Left lobe of liver (tissue), 2 donors: ENCODE data around the gene CABP5. TPM values are rescaled to one million over a fixed set of nuclear protein-coding genes. Genes with fewer than 3 reads are reported as not detected.
"Not testable (repeated sequence)": the region's sequence is repeated elsewhere in the genome, so short reads cannot be mapped to it uniquely, and the experiment has no call there.

Experiments used
- ATAC-seq: fragments of 200-7000 bp; cut with Tn5 transposase; one replicate; pipeline ENCODE4 v1.9.1; 2020; ENCODE audit warnings: mild to moderate bottlenecking, moderate library complexity
- DNase-seq: peaks from one replicate; pipeline ENCODE4 v3.0.0-alpha.2; 2020; ENCODE audit warnings: low spot score
- total RNA-seq: library from RNA; stranded (reverse); gene quantifications from one replicate; pipeline ENCODE4 v1.2.1, GENCODE V29; 2021
- donor health status: DM: no; HTN: no; CAD: no; lungs with moderate emphysema.
- donor health status: DM: no; HTN: yes; CAD: no.

Gene CABP5
- total RNA-seq, result not detected

DNA sequence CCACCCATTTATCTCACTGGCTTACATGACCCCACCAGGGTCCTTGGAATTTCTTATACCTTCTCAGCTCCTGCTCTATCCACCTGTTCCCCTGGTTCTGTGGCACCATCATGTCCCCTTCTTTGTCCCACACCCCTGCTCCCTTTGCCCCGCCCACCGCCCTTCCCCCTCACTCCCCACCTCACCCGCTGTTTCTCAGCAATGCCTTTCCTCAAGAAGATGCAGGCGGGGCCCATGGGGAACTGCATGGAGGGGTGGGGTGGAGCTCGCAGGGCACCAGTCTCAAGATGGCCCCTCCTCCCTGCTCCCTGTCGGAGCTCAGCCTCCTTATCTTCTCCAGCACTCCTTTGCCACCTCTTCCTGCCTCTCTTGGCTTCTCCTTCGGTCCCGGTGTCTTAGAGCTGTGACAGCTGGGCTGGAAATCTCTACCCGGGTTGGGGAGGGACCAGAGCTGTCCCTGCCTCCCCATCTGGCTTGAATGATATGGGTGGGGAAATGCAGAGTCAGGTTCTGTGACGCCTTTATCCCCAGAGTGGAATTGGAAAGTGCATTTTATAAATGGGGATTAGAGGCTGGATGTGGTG lies at the start of gene CABP5:
Gene CABP5, minus strand, starts transcription at position 405 of the 584 bp plus-strand sequence. Its CDS starts 157 bp downstream, at position 248.
- no peak for ATAC-seq
- no peak for DNase-seq

DNA sequence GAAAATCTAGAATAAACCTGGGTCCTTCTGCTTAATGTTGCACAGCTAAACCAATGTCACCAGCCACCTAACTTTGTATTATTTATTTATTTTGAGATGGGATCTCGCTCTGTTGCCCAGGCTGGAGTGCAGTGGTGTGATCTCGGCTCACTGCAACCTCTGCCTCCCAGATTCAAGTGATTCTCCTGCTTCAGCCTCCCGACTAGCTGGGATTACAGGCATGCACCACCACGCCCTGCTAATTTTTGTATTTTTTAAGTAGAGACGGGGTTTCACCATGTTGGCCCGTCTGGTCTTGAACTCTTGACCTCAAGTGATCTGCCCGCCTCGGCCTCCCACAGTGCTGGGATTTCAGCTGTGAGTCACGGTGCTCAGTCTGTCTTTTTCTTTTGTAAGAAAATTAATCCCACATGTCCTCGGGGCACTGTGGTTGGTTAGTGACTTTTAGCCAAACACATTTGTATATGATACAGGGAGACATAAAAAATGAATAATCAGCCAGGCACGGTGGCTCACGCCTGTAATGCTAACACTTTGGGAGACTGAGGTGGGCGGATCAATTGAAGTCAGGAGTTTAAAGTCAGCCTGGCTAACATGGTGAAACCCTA lies 47.3 kb upstream of the CABP5 start:
- not testable (repeated sequence) for ATAC-seq

DNA sequence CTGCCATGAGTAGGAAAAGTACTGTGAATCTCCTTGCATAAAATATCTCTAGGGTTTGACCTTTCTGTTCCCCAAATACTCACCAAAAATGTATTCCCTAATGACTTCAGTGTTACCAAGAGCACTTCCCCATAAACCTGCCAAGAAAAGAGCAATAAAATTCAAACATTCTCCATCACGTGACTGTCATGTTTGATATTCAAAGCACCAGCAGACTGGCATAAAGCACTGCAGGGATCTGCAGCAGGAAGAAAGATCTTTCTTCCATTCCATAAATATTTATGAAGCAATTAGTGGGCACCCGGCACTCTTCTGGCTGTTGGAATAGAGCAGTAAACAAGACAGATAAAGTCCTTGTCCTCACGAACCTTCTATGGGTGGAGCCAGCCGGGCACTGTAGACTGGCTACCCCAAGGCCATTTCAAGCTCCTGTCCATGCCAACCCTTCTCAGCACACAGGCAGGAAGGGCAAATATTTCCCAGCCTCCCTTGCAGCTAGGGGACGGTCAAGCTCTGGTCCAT lies 46.5 kb upstream of the CABP5 start:
- DNase-seq, result no peak

More for the DNA sequence above, 47.3 kb upstream of the CABP5 start:
- not testable (repeated sequence) for DNase-seq

DNA sequence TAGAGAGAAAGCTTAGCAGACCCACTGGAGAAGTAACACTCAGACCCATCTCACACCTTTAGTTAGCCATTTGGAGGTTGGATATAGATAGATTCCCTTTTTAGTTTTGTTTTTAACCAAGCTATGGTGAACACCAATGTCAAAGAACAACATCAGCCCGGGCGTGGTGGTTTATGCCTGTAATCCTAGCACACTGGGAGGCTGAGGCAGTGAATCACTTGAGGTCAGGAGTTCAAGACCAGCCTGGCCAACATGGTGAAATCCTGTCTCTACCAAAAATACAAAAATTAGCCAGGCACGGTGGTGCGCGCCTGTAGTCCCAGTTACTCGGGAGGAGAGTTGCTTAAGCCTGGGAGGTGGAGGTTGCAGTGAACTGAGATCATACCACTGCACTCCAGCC lies 45.1 kb upstream of the CABP5 start:
- DNase-seq, ATAC-seq: not testable (repeated sequence)

More for the DNA sequence above, 46.5 kb upstream of the CABP5 start:
- ATAC-seq, result no peak

DNA sequence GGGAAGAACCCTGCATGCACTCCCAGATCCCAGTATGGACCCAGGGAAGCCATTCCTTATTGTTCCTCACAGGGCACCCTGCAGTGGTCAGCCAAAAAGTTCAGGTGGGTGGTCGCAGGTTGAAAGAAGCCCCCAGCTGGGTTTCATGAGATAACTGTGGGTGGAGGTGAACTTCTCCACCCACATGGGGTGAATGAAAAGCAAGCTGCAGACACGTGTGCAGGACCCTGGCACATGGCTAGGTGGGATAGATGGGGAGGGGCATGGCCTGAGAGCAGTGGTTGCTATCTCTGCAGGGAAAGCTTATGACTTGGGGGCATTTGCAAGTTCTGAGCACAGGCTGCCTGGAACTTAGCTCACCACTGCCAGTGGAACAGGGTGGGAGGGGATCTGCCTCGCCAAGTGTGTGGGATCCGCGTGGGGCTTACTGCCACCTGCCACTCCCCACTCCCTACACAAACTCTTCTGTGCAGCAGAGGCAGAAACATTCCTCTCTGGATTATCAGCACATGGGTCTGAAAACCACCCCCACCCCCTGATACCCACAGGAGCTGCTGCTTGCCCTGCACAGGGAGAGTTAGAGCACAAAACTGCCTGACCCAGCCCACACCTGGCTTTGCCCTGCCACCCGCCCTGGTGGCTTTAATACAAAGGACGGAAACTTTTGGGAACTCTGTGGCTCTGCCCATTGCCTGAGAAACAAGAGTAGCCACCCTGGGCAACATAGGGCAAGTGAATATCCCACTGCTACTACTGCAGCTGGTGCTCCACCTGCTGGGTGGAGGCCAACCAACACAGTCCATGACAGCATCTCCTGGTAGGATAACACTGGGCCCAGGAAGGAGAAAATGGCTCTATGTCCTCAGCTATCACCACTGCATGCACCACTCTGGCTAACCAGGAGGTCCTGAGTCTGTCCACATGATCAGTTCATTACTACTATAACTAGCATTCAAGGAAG lies 42.3 kb upstream of the CABP5 start:
- DNase-seq (no peak), ATAC-seq (no peak)

DNA sequence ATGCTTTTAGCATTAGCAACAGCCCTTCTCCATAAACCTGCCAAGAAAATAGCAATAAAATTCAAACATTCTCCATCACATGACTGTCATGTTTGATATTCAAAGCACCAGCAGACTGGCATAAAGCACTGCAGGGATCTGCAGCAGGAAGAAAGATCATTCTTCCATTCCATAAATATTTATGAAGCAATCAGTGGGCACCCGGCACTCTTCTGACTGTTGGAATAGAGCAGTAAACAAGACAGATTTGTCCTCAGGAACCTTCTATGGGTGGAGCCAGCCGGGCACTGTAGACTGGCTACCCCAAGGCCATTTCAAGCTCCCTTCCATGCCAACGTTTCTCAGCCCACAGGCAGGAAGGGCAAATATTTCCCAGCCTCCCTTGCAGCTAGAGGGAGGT lies 41.2 kb upstream of the CABP5 start:
- ATAC-seq (no peak), DNase-seq (no peak)

DNA sequence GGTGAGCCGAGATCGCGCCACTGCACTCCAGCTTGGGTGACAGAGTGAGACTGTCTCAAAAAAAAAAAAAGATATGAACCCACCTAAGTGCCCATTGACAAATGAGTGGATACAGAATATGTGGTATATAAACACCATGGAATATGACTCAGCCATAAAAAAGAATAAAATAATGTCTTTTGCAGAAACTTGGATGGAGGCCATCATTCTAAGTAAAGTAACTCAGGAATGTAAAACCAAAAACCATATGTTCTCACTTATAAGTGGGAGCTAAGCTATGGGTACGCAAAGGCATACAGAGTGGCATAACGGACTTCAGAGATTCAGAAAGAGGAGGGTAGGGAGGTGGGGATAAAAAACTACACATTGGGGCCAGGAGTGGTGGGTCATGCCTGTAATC lies 37.2 kb upstream of the CABP5 start:
- DNase-seq (no peak), ATAC-seq (no peak)

DNA sequence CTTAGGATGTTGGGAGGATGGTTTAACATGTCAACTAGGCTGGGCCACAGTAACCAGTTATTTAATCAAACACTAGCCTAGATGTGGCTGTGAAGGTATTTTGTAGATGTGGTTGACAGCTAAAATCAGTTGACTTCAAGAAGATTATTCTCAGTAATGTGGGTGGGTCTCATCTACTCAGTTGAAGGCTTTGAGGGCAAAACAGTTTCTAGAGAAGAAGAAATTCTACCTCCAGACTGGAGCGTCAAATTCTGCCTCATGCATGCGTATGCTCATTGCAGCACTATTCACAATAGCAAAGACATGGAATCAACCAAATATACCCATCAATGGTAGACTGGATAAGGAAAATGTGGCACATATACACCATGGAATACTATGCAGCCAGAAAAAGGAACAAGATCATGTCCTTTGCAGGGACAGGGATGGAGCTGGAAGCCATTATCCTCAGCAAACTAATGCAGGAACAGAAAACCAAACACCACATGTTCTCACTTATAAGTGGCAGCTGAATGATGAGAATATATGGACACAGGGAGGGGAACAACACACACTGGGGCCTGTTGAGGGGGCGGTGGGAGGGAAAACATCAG lies 26.4 kb upstream of the CABP5 start:
- ATAC-seq, result not testable (repeated sequence)

DNA sequence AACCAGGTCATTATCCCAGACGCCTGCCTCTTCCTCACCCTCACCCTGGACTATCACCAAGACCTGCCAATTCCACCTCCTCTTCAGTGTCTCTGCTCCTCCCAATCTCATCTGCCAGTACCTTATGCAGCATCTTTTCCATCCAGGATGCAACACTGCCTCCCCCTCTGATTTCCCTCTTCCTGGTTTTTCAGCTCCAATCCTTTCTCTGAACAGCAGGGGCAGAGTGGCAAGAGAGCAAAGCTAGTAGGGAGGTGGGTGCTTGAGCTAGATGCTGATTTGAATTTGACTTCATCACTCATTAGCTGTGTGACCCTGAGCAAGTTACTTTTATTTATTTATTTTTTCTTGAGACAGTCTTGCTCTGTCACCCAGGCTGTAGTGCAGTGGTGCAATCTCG lies 25.6 kb upstream of the CABP5 start:
- ATAC-seq, result no peak

More for the DNA sequence above, 26.4 kb upstream of the CABP5 start:
- DNase-seq, result not testable (repeated sequence)

DNA sequence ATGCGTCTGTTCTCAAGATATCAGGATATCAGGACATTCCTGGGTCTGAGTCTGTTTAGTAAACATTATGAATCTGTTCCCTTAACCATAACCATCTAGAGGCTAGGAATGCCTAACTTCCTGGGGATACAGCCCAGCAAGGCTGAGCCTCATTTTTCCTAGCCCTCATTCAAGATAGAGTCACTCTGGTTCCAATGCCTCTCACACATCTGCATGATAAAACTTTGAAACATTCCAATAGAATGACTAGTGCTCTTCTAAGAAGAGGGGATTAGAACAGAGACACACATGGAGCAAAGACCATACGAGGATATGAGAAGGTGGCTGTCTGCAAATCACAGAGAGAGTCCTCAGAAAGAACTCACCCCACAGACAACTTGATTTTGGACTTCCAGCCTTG lies 20.6 kb upstream of the CABP5 start:
- ATAC-seq (no peak), DNase-seq (no peak)

More for the DNA sequence above, 25.6 kb upstream of the CABP5 start:
- DNase-seq, result no peak

DNA sequence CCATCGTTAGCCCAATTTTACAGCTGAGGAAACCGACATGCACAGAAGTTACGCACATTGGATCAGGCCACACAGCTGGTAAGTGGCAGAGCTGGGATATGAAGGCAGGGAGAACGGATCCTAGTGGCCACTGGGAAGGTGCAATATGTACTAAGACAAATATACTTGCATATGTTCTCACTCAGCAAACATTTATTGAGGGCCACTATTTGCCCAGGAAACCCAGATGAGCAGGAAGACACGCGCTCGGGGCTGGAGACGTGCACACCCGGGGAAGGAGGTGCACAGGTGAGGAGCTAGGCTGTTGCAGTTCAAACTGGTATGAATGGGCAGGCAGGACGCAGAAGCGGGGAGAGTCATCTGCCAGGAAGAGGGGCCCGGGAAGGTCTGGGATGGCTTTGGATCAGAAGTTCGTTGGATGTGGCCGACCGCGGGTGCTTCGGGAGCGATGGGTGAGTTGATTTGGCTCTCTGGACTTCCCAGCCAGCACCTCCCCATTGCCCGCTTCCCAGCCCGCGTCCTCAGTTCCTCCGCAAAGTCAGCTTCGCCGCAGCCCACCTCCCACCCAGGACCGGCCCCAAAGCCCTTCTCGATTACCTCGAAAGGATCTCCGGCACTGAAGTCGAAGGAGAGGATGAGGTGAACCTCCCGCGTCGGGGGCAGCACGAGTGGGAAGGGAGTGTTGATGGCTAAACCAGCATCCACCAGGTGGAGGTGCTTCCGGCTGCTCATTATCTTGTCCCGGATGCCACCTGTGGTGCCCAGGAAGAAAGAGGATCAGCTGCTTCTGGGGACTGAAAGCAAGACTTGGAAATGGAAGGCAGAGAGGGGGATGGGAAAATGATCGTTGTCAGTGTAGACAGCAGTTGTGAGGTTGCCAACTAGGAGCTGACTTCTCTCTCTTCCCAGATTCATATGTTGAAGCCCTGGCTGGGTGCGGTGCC lies 17.8 kb upstream of the CABP5 start:
- ATAC-seq (no peak), DNase-seq (no peak)

DNA sequence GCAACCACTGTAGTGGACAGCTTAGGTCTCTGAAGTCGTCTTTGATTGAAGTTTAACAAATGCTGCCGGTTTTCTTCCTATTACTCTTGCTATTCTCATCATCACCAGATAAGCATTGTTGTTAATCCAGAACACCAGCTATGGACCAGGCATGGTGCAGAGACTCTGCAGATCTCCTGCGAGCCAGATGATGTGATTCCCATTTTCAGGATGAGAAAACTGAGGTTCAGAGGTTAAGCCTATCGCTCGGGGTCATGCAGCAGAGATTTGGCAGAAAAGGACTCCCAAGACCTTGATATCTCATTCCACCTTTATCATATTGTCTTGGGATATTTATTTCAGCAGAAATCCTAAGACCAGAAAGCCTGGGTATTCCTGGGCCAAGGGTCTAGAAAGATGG lies 16.5 kb upstream of the CABP5 start:
- DNase-seq (no peak), ATAC-seq (no peak)

DNA sequence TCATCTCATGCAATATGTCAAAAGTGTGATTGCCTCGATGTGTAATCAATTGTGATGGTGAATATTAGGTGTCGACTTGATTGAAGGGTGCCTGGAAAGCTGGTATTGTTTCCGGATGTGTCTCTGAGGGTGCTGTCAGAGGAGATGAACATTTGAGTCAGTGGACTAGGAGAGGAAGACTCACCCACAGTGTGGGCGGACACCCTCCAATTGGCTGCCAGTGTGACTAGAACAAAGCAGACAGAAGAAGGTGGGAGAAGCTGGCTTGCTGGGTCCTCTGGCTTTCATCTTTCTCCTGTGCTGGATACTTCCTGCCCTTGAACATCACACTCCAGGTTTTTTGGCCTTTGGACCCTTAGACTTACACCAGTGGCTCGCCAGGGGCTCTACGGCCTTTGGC lies 15.5 kb upstream of the CABP5 start:
- no peak for DNase-seq

DNA sequence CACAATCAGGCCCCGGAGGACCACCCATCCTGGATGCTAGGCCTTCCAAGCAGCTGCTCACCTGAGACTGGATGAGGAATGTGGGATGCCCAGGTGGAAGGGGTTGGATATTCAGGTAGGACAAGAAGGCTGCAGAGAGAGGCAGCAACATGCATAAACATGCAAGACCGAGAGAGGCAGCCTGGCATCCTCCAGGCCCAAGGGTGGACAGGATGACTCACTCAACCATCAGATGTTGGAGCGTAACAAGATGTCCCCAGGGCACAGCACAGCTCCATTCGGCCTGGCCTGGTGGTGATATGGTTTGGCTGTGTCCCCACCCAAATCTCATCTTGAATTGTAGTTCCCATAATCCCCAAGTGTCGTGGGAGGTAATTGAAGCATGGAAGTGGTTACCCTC lies 10.0 kb upstream of the CABP5 start:
- DNase-seq, result no peak
- ATAC-seq, result no peak

More for the DNA sequence above, 15.5 kb upstream of the CABP5 start:
- ATAC-seq, result no peak

DNA sequence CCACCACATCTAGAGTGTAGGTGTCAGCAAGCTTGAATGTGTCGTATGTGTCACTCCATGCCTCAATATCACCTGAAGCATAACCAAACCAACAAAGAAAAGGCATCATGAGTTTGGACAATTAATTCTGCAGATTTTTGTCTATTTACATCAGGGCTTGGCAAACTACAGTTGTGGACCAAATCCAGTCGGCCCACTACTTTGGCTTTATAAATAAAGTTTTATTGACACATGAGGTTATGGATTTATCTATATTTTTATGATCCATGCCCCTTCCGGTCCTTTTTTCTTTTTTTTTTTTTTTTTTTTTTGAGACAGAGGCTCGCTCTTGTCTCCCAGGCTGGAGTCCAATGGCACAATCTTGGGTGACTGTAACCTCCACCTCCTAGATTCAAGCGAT lies 9.2 kb upstream of the CABP5 start:
- ATAC-seq (no peak), DNase-seq (no peak)

DNA sequence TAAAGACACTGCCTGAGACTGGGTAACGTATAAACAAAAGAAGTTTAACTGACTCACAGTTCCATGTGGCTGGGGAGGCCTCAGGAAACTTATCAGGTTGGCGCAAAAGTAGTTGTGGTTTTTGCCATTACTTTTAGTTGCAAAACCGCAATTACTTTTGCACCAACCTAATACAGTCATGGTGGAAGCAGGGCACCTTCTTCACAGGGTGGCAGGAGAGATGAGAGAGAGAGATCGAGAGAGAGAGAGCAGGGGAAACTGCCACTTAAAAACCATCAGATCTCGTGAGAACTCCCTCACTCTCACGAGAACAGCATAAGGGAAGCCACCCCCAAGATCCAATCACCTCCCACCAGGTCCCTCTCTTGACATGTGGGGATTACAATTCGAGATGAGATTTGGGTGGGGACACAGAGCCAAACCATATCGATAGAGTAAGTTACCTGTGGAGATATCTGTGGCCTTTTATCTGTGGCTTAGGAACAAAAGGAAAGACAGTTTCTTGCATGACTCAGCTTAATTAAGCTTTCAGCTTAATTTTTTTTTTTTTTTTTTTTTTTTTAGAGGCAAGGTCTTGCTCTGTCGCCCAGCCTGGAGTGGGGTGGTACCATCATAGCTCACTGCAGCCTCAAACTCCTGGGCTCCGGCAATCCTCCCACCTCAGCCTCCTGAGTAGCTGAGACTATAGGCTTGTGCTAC lies 7.6 kb upstream of the CABP5 start:
- DNase-seq (no peak), ATAC-seq (no peak)

DNA sequence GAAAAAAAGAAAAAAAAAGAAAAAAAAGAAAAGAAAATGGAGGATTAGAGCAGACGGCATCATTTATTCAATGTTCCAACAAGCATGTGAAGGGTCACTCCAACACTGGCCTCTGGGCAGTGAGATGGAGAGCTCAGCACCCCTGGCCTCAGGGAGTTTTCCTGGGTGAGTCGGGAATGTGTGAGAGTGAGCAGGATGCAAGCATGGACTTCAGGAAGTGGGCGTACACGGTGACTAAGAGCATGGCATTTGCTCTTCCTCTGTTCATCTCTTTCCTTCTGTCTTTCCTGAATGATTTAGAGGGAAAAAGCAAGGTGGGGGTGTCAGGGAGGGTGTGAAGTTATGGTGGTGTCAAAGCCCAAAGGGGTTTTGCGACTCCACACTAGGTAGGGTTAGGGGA lies 682 bp upstream of the CABP5 start:
- DNase-seq (no peak), ATAC-seq (no peak)

DNA sequence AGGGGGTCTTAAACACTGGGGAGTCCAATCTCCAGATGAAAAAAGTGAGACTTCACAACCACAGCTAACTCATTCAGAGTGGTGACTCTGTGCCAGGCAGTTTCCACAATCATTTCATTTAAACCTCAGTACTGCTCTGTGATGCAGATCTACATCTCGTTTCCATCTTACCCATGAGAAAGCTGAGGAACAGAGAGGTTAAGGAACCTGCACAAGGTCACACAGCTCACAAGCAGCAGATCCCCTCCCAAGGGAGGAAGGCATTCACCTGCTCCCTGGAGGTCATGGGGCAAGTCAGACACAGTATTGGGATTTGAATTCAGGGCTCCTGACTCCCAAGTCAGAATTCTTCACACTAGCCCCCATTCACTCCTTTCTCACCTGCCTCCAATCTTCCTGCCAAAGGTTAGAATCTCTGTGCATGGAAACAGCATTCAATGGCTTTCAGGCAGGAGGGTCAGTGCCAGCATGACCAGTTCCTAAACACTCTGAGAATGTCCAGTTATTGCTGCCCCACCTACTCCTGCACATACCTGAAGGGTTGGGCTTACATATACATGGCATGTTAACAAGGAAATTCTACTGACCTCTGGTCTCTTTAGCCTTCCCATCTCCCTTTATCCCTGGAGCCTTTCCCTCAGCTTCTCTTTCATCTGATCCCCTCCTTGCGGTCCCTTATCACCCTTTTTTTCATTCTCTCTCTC lies 1.9 kb downstream of the CABP5 start:
- no peak for DNase-seq
- no peak for ATAC-seq

DNA sequence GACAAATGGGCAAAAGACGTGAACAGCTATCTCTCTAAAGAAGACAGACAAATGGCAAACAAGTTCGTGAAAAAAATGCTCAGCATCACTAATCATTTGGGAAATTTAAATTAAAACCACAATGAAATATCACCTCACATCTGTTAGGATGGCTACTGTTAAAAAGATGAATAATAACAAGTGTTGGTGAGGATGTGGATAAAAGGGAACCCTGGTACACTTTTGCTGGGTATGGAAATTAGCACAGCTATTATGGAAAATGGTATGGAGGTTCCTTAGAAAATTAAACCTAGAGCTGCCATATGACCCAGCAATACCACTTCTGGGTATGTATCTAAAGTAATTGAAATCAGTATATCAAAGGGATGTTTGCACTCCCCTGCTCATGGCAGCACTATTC lies 7.1 kb downstream of the CABP5 start:
- DNase-seq (no peak), ATAC-seq (no peak)
